ENCODE measurements around the gene BTBD2. TPM values are rescaled to one million over a fixed set of nuclear protein-coding genes. Genes with fewer than 3 reads are reported as not detected.
"Not testable (repeated sequence)": the region's sequence is repeated elsewhere in the genome, so short reads cannot be mapped to it uniquely, and the experiment has no call there.

Gene BTBD2
- polyA plus RNA-seq, 3 donors, result 74.2 to 95.2 (median 77.0) TPM

DNA sequence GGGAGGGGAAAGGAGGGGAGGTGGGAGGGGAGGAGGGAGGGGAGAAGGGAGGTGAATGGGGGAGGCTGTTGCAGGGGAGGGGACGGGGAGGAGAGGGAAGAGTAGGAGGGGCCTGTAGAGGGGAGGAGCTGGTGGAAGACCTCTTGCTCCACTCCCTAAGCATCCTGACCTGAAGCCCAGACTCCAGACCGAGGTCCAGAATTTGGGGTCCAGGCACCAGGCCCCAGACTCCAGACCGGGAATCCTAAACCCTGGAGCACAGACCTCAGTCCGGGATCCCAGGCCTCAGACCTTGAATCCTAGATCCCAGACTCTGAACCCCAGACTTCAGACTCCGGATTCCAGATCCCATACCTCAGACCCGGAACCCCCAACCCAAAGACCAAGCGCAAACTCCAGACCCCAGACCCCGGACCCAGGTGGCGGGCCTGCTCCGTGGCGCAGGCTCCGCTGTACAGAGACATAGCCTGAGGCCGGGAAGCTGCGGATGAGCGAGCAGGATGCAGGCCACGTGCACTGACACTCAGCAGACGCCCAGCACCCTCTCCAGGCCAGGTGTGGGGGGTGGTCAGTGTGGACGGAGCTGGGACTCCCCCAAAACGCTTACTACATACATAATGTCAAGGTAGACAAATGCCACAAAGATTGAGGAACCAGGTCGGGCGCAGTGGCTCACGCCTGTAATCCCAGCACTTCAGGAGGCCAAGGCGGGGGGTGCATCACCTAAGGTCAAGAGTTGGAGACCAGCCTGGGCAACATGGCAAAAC is 710 bp upstream of the BTBD2 start:
- DNase-seq (ENCODE audit: low read depth in 3 of 3, low spot score in 2 of 3), result no peak

DNA sequence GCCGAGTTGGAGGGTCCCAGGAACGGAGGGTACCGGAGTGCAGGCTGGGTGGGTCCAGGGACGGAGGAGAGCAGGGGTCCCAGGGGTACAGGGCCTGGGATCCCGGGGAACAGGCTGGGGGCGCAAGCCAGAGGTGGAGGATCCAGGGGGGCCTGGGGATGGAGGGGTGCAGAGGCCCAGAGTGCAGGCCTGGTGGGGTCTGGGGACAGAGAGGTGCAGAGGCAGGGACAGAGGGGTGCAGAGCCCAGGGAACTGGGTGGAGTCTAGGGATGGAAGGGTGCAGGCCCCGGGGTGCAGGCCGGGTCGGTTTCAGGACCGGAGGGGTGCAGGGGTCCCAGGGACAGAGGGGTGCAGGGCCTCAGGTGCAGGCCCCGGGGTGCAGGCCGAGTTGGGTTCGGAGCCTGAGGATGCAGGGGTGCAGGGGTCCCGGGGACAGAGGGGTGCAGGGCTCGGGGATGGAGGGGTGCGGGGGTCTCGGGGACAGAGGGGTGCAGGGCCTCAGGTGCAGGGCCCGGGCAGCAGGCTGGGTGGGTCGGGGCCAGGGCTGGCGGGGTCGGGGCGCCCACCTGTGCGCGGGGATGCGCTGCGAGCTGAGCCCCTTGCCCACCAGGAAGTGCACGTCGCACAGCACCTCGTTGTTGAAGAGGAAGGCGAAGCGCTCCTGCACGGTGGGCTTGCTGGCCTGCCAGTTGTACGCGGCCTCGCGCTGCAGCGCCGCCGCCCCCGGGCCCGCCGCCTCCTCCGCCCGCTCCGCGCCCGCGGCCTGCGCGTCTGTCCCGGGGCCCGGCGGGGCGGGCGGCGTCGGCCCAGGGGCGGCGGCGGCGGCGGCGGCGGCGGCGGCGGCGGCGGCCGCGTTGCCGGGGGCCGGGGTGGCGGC is 545 bp downstream of the BTBD2 start:
- no peak for DNase-seq (ENCODE audit: low read depth in 3 of 3, low spot score in 2 of 3)

DNA sequence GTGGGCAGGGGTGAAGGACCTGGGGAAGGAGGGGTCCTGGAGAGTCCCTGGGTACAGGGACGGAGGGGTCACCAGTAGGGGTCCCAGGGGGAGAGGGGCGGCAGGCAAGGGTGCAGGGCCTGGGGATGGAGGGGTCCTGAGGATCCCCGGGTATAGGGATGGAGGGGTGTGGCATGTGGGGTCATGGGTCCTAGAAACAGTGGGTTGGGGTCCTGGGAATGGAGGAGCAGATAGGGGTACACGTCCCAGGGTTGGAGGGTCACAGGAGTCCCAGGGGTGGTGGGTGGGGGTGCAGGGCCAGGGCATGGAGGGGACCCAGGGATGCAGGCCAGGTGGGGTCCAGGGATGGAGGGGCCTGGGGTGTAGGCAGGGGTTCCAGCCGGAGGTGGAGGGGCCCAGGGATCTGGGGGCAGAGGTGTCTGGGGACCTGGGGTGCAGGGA is 1.4 kb downstream of the BTBD2 start:
- DNase-seq (ENCODE audit: low read depth in 3 of 3, low spot score in 2 of 3), result no peak

DNA sequence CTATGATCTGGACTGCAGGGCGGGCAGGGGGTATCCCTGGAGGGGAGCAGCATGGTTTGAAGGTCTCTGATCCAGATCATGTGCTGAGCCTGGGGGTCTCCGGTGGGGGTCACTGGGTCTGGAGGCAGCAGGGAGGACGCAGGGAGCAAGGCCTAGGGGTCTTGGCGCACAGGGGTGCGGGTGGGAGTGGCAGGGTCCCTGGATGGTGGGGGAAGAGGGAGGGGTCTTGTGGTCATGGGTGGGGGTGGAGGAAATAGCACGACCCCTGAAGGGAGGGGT is 1.9 kb downstream of the BTBD2 start:
- no peak for DNase-seq (ENCODE audit: low read depth in 3 of 3, low spot score in 2 of 3)

DNA sequence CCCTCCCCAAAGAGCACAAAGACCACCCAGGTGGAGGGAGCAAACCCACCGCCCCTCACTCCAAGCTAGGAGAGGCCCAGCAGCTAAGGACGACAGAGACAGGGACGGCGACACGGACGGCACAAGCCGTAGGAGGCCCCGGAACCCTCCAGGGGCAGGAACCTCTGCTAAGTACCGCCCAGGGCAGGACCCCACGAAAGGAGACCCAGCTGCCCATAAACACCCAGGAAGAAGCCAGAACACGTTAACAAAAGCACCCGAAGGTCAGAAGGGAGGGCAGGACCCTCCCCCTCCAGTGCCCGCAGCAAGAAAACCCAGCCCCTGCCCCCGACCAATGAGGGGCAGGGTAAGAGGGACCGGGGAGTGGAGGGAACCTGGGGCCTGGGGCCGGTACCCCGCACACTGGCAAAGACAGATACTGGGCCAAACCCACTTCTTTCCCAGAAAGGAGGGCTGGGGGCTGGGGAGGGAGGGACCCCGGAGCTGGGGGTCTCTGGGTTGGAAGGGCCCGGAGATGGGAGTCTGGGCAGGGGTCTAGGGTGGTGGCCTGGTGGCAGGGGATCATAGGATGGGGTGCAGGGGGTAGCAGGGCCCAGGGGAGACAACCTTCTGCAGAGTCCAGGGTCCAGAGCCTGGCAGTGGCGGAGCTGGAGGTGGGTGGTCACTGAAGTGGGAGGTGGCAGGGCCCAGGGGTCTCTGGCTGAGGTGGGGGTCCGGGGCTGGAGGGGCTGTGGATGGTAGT is 2.4 kb downstream of the BTBD2 start:
- no peak for DNase-seq (ENCODE audit: low read depth in 3 of 3, low spot score in 2 of 3)

DNA sequence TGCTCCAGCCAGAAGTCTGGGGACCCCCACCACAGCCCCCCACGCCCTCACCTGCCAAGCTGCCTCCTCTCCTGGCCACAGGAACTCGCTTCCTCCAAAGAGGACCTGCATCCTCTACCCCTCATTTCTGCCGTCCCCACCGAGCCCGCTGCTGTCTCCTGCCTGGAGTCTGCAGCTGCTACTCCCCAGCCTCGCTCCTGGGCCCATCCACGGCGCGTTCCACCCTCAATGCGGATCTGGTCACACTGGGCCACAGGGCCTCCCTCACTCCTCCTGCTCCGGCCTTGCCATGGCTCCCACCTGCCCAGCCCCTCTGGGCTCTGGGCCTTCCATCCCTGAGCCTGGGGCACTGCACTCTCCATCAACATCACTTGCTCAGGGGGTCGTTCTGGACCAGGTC is 4.3 kb downstream of the BTBD2 start:
- DNase-seq (ENCODE audit: low read depth in 3 of 3, low spot score in 2 of 3), result no peak

DNA sequence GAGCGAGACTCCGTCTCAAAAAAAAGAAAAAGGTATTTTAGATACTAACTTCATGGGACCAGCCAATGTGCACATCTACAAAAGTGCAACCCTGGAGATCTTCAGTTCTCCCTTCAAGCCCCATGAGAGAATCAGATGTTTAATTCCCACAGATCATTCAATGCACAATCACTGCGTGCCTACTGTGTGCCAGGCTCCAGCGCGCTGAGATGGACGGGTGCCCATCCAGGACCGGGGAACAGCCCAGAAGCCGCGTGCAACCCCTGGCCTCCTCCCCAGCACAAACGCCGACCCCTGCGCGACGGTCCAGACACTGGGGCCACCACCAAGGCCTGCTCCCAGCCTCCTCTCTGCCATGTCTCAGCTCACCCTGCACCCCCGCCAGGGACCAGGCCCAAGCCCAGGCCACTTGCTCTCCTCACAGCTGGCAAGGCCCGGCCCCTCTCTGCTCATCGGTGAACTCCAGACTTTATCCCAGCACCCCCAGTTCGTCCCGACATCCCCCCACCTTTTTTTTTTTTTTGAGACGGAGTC is 5.3 kb downstream of the BTBD2 start:
- DNase-seq (ENCODE audit: low read depth in 3 of 3, low spot score in 2 of 3), result no peak

DNA sequence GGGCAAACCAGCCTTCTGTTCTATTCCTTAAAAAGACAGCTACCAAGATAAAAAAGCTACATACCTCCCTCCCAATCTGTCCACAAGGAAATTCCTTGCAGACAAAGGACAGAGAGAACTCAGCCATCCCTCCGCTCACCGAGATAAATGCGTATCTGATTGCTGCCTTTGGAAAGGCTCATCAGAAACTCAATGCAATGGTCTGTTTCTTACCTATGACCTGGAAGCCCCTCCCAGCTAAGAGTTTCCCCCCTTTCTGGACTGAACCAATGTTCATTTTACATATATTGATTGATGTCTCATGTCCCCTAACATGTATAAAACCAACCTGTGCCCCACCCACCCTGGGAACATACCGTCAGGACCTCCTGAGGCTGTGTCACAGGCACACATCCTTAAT is 11.6 kb downstream of the BTBD2 start:
- DNase-seq (ENCODE audit: low read depth in 3 of 3, low spot score in 2 of 3), result no peak

DNA sequence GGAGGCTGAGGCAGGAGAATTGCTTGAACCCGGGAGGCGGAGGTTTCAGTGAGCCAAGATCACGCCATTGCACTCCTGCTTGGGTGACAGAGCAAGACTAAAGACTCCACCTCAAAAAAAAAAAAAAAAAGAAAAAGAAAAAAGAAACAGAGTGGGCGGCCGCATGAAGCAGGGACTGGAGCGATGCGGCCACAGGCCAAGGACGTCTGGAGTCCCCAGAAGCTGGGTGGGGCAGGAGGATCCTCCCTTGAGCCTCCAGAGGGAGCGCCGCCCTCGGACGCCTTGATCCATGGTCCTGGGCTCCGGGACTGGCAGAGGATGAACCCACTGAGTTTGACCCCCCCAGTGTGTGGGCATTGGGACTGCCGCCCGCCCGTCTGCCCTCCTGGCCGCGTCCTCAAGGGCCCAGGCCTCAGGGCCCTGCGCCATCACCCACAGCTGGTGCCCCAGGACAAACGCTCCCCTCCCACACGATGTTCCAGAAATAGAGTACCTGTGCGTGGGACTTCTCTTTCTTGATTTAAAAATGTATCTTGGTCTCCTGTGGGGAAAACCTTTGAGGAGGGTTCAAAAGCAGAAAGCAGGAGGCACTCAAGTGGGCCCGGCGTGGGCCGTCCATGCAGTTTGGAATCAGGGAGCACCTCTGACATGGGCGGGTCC is 15.5 kb downstream of the BTBD2 start:
- no peak for DNase-seq (ENCODE audit: low read depth in 3 of 3, low spot score in 2 of 3)

DNA sequence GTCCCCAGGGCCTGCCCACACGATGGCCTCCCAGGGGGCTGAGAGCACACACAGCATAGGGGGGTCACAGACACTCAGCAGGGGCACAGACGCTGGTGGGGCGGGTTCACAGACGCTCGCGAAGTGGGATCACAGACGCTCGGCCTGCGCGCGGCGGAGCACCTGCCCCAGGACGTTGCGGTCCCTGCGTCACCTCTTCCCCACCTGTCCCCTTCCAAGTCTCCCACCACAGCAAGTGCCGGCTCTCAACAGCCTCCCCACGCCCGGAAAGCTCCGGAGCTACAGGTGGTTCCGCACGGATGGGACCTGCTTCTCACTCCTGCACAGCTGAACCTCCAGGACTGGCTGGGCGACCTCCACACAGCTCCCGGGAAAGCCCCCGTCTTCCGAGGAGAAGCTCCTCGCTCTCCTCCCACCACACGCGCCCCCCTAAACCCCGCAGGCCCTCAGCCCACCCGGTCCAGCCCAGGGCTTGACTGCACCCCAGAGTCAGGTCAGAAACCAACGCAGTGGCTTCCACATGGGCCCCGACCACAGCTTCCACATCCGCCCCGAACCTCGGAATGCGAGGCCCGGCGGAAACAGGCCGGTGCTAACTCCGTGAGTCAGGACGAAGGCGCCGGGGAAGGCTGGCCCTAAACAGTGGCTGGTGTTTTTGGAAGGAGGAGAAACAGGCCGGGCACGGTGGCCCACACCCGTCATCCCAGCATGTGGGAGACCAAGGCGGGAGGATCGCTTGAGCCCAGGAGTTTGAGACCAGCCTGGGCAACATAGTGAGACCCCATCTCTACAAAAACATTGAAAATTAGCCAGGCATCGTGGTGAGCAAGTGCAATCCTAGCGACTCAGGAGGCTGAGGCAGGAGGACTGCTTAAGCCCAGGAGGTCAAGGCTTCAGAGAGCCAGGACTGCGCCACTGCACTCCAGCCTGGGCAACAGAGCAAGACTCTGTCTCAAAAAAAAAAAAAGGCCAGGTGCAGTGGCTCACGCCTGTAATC is 16.5 kb downstream of the BTBD2 start:
- no peak for DNase-seq (ENCODE audit: low read depth in 3 of 3, low spot score in 2 of 3)

DNA sequence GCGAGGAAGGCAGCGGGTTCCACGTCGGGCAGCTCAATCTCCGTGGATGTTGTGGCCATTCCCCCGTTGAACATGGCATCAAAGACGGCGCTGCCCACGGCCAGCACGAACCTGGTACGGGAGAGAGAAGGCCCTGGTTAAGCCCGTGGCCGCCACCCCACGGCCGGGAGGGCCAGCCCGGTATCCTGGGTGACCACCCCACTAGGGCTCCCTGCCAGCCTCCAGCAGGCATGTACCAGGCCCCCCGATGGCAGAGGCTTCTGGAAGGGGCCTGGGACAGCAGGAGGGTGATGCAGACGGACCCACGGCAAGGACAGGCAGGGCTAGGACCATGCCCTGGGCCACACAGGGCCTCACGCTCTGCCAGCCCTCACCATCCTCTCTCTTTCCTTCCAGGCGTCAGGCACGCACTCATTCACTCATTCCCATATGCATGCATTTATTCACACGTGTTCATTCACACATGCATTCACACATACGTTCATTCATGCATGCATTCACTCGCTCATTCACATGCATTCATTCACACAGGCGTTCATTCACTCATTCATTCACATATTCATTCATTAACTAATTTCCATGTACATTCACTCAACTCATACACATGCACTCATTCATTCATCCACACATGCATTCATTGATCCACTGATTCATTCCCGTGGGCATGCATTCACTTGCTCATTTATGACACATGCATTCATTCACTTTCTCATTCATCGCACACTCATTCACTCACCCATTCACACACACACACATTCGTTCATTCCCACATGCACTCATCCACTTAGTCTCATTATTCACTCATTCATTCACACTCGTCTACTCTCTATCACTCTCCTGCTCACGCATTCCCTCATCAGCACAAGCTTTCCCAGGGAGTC is 17.9 kb downstream of the BTBD2 start:
- DNase-seq (ENCODE audit: low read depth in 3 of 3, low spot score in 2 of 3), result no peak

DNA sequence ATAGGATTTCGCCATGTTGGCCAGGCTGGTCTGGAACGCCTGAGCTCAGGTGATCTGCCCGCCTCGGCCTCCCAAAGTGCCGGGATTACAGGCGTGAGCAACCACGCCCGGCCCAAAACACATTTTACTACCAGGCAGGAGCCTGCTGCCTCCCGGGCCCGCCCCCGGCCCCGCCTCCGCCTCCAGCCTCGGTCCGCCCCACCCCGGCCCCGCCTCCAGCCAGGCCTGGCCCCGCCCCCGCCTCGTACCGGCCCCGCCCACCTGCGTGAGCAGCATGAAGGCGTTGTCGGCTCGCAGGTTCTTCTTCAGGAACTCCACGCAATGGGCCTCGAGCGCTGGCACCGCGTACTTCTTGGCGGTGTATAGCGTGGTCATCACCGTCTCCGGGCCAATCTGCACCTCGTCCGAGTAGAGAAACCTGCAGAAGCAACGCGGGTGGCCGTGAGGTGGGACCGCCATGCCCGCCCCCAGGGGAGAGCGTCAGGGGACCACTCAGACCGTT is 22.7 kb downstream of the BTBD2 start:
- DNase-seq (ENCODE audit: low read depth in 3 of 3, low spot score in 2 of 3), result no peak

DNA sequence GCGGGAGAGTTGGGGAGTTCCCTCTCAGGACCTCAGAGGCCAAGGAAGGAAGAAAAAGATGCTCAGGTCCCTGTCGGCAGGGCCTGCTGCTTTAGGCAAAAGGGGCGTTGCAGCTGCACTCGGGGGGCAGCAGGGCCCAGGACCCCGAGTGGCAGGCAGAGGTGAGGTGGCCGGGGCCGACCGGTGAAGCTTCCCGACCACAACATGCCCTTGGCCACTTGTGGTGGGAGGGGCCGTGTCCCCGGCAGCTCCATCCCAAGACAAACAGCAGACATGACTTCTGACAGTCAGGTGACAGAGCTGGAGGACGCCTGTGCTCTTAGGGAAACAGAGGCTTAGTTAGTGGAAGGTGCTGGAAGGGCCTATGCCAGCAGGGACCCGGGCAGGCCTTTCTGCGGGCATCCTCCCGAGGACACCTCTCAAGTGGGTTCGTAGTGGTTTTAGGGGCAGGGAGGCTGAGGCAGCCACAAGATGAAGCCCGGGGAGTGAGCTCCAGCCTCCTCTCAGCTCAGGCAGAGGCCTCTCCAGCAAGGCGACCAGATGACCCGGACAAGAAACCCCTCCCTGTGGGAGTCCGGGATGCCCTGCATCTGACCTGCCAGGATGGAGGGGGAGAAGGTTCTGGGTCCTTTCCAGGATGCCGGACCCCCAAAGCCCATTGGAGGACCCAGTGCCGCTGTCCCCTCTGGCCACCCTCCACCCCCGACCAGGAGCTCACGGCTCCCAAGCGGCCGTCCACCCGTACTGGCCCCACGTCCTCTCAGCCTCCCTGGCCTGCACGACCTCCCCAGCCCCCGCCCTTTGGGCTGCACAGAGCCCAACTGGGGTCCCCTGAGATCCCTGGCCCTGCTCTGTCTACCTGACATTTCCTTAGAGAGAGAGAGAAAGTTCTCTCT is 24.2 kb downstream of the BTBD2 start:
- no peak for DNase-seq (ENCODE audit: low read depth in 3 of 3, low spot score in 2 of 3)

DNA sequence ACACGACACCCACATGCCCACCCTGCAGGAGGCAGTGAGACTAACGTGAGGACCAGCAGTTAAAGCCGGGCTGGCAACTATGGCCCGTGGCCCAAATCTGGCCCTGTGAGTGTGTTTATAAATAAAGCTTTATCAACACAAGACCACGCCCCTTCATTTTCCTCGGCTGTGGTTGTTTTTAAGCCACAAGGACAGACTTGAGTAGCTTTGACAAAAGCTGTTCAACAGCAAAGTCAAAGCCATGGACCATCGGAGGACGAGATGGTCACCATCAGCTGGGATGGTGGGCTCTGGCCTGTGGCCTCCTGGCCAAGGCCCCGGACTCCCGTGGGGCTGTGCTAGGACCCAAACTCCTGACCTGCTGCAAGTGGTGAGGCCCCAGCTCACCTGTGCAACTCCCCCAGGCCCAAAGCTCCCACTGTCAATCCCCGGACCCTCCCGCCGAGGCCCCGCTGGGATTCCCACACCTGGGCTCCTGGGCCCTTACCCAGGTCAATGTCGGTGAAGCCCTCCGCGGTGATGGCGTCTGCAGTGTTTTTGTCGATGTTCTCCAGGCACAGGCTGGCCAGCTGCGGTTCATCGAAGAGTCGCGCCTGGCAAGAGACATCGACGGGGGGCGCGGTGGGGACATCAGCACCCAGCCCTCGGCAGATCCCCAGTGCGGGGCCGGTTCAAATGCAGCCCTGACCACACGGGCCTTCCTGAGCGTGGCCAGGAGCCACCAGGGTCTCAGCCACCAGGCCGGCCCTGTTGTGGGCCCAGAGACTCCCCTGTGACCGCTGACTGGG is 25.1 kb downstream of the BTBD2 start:
- DNase-seq (ENCODE audit: low read depth in 3 of 3, low spot score in 2 of 3), result no peak

DNA sequence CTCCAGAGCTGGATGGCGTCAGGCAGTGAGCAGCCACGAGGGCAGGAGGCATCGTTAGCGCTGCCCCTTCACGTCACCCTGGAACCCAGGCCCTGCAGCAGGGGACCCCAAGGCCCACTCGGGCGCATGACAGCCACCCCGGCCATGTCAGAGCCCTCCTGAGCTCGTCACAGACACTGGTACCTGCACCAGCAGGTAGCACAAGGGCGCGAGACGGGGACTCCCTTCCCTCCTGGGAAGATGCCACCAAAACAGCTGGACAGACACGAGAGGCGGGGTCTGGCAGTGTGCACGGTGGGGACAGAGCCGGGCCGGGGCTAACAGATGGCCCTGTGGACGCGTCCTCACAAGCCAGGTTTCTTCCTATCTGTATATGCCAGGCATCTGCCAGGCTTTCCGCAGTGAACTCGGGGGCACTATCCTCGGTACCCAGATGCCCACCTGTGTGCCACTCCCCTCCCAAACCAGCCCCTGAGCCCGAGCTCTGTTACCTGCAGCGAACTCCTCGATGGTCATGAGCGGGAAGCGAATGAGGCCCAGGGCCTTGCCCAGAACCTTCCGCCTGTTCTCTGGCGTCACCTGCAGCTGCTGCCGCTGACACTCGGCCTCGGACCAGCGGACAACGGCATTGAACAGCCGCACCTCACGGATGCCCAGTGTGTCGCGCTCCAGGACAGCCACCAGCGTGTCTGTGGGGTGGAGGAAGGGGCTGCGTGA is 25.8 kb downstream of the BTBD2 start:
- no peak for DNase-seq (ENCODE audit: low read depth in 3 of 3, low spot score in 2 of 3)

DNA sequence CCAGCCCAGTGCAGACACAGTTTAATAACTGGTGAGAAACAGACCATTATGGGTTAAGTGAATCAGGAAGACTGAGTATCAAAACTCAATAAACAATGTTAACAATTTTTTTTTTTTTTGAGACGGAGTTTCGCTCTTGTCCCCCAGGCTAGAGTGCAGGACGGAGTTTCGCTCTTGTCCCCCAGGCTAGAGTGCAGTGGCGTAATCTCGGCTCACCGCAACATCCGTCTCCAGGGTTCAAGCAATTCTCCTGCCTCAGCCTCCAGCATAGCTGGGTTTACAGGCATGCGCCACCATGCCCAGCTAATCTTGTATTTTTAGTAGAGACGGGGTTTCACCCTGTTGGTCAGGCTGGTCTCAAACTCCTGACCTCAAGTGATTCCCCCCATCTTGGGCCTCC is 27.1 kb downstream of the BTBD2 start:
- DNase-seq (ENCODE audit: low read depth in 3 of 3, low spot score in 2 of 3), result not testable (repeated sequence)
